ENCODE results near the gene KRT23.

KRT23 gene

GRCh38 chr17:40916366-40916765, 21.1 kb downstream of the KRT23 start:
- H3K4me3 ChIP-seq (ENCODE audit: low read depth, low read length): no peak overlapping the region
- H3K36me3 ChIP-seq (ENCODE audit: control insufficient read depth in 2 of 2, insufficient read depth in 1 of 2, low read length in 2 of 2): no peaks in the 10 kb centered on the region
- H3K4me1 ChIP-seq (ENCODE audit: control insufficient read depth, insufficient read depth, low read length): no peaks in the 10 kb centered on the region
- no peak for TF ChIP-seq ZNF701 (tag by site-specific recombination; IDR thresholded peaks at IDR 0.05)
- TF ChIP-seq WT1 (tag by site-specific recombination; IDR thresholded peaks at IDR 0.05): no peak
- TF ChIP-seq ZNF747 (tag by site-specific recombination; IDR thresholded peaks at IDR 0.05): no peak
- no peak for TF ChIP-seq ZNF544 (tag by site-specific recombination; IDR thresholded peaks at IDR 0.05)
- TF ChIP-seq ZNF621 (tag by site-specific recombination; IDR thresholded peaks at IDR 0.05): no peak
- no peak for TF ChIP-seq ZNF16 (tag by site-specific recombination; IDR thresholded peaks at IDR 0.05; ENCODE audit: low read depth)
- no peak for TF ChIP-seq ZIC2 (tag by site-specific recombination; IDR thresholded peaks at IDR 0.05)
- TF ChIP-seq GLI2 (tag by site-specific recombination; IDR thresholded peaks at IDR 0.05; ENCODE audit: borderline replicate concordance, low read depth): no peak
- no peak for TF ChIP-seq ZNF513 (tag by site-specific recombination; IDR thresholded peaks at IDR 0.05)
- TF ChIP-seq ZNF169 (tag by site-specific recombination; IDR thresholded peaks at IDR 0.05): no peak
- no peak for TF ChIP-seq ZNF121 (tag by site-specific recombination; IDR thresholded peaks at IDR 0.05)
- TF ChIP-seq ZNF561 (tag by site-specific recombination; IDR thresholded peaks at IDR 0.05; ENCODE audit: borderline replicate concordance): no peak
- no peak for TF ChIP-seq ZNF610 (tag by site-specific recombination; IDR thresholded peaks at IDR 0.05; ENCODE audit: borderline replicate concordance)
- no peak for TF ChIP-seq ZNF354C (tag by site-specific recombination; IDR thresholded peaks at IDR 0.05; ENCODE audit: borderline replicate concordance, low read depth)
- no peak for TF ChIP-seq ZNF777 (tag by site-specific recombination; IDR thresholded peaks at IDR 0.05; ENCODE audit: borderline replicate concordance)
- no peak for TF ChIP-seq ZNF48 (tag by site-specific recombination; IDR thresholded peaks at IDR 0.05)
- TF ChIP-seq ZSCAN5A (tag by site-specific recombination; IDR thresholded peaks at IDR 0.05): no peak
- TF ChIP-seq ZNF391 (tag by site-specific recombination; IDR thresholded peaks at IDR 0.05; ENCODE audit: borderline replicate concordance, low read depth): no peak
- no peak for TF ChIP-seq ZNF830 (tag by site-specific recombination; IDR thresholded peaks at IDR 0.05; ENCODE audit: low read depth)
- no peak for TF ChIP-seq MYNN (tag by site-specific recombination; IDR thresholded peaks at IDR 0.05; ENCODE audit: borderline replicate concordance)
- H3K9me3 ChIP-seq (ENCODE audit: control insufficient read depth, insufficient read depth, low read depth, low read length): no peaks in the 10 kb centered on the region
- CTCF ChIA-PET: interaction anchor here (0.6 to 2.1 kb wide), 8 partner anchors 375 to 750 kb away, joined by 3 to 7 read pairs (median 4); no protein-coding TSS in a partner anchor
- H3K27ac ChIP-seq (ENCODE audit: extremely low read depth, low read depth, low read length): no peak overlapping the region
- POLR2A ChIA-PET: no interaction called here

GRCh38 chr17:40915721-40916256, 21.7 kb downstream of the KRT23 start:
- ChIA-PET POLR2A (no interaction called here), CTCF (interaction anchor here (0.6 to 2.3 kb wide), 11 partner anchors 13 to 750 kb away, joined by 3 to 7 read pairs (median 5); partner anchors contain the start of gene KRT20)
- no peak overlapping the region for H3K4me3 ChIP-seq (ENCODE audit: low read depth, low read length)
- no peaks in the 10 kb centered on the region for H3K4me1 ChIP-seq (ENCODE audit: control insufficient read depth, insufficient read depth, low read length)
- H3K36me3 ChIP-seq (ENCODE audit: control insufficient read depth in 2 of 2, insufficient read depth in 1 of 2, low read length in 2 of 2): no peaks in the 10 kb centered on the region
- no peaks in the 10 kb centered on the region for H3K9me3 ChIP-seq (ENCODE audit: control insufficient read depth, insufficient read depth, low read depth, low read length)
- no peak for TF ChIP-seq ZBTB11 (tag by site-specific recombination; conservative IDR thresholded peaks at IDR 0.05; ENCODE audit: low read depth)
- TF ChIP-seq ZNF629 (tag by site-specific recombination; IDR thresholded peaks at IDR 0.05): no peak
- no peak for TF ChIP-seq ZNF10 (tag by site-specific recombination; IDR thresholded peaks at IDR 0.05)
- no peak for TF ChIP-seq HOXA7 (CRISPR knock-in tag; IDR thresholded peaks at IDR 0.05; ENCODE audit: borderline replicate concordance)
- TF ChIP-seq ZNF677 (tag by site-specific recombination; IDR thresholded peaks at IDR 0.05): no peak
- TF ChIP-seq ZNF792 (tag by site-specific recombination; IDR thresholded peaks at IDR 0.05): no peak
- no peak for TF ChIP-seq EGR2 (tag by site-specific recombination; IDR thresholded peaks at IDR 0.05; ENCODE audit: low read depth)
- TF ChIP-seq ZNF175 (tag by site-specific recombination; IDR thresholded peaks at IDR 0.05): no peak
- TF ChIP-seq ZNF211 (tag by site-specific recombination; IDR thresholded peaks at IDR 0.05; ENCODE audit: low read depth): no peak
- TF ChIP-seq SCRT1 (tag by site-specific recombination; IDR thresholded peaks at IDR 0.05; ENCODE audit: borderline replicate concordance): no peak
- TF ChIP-seq ZNF791 (tag by site-specific recombination; IDR thresholded peaks at IDR 0.05): no peak
- TF ChIP-seq ZNF830 (tag by site-specific recombination; IDR thresholded peaks at IDR 0.05; ENCODE audit: low read depth): no peak
- no peak for TF ChIP-seq ZNF48 (tag by site-specific recombination; IDR thresholded peaks at IDR 0.05)
- no peak overlapping the region for H3K27ac ChIP-seq (ENCODE audit: extremely low read depth, low read depth, low read length)

Data from HEK293 (cell line).